ENCODE measurements around the gene SPEF2.

GRCh38 chr5:35799181-35799580, 181.5 kb downstream of the SPEF2 start:
- no peak for TF ChIP-seq CTCF (tag by site-specific recombination; IDR thresholded peaks at IDR 0.05)
- no peak for TF ChIP-seq ZBTB1 (tag by site-specific recombination; IDR thresholded peaks at IDR 0.05)
- TF ChIP-seq HOXA7 (CRISPR knock-in tag; IDR thresholded peaks at IDR 0.05; ENCODE audit: borderline replicate concordance): no peak
- no peak for TF ChIP-seq ZNF274 (IDR thresholded peaks at IDR 0.05; ENCODE audit: low read length)
- no peak for TF ChIP-seq ZNF274 (tag by site-specific recombination; IDR thresholded peaks at IDR 0.05; ENCODE audit: borderline replicate concordance)
- no peak for TF ChIP-seq ZNF785 (tag by site-specific recombination; IDR thresholded peaks at IDR 0.05)
- TF ChIP-seq, protein P1, sequence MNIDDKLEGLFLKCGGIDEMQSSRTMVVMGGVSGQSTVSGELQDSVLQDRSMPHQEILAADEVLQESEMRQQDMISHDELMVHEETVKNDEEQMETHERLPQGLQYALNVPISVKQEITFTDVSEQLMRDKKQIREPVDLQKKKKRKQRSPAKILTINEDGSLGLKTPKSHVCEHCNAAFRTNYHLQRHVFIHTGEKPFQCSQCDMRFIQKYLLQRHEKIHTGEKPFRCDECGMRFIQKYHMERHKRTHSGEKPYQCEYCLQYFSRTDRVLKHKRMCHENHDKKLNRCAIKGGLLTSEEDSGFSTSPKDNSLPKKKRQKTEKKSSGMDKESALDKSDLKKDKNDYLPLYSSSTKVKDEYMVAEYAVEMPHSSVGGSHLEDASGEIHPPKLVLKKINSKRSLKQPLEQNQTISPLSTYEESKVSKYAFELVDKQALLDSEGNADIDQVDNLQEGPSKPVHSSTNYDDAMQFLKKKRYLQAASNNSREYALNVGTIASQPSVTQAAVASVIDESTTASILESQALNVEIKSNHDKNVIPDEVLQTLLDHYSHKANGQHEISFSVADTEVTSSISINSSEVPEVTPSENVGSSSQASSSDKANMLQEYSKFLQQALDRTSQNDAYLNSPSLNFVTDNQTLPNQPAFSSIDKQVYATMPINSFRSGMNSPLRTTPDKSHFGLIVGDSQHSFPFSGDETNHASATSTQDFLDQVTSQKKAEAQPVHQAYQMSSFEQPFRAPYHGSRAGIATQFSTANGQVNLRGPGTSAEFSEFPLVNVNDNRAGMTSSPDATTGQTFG (tag by site-specific recombination; IDR thresholded peaks at IDR 0.05; ENCODE audit: borderline replicate concordance): no peak
- no peak for TF ChIP-seq ZNF571 (tag by site-specific recombination; IDR thresholded peaks at IDR 0.05)
- TF ChIP-seq, protein P2, sequence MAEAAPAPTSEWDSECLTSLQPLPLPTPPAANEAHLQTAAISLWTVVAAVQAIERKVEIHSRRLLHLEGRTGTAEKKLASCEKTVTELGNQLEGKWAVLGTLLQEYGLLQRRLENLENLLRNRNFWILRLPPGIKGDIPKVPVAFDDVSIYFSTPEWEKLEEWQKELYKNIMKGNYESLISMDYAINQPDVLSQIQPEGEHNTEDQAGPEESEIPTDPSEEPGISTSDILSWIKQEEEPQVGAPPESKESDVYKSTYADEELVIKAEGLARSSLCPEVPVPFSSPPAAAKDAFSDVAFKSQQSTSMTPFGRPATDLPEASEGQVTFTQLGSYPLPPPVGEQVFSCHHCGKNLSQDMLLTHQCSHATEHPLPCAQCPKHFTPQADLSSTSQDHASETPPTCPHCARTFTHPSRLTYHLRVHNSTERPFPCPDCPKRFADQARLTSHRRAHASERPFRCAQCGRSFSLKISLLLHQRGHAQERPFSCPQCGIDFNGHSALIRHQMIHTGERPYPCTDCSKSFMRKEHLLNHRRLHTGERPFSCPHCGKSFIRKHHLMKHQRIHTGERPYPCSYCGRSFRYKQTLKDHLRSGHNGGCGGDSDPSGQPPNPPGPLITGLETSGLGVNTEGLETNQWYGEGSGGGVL (tag by site-specific recombination; IDR thresholded peaks at IDR 0.05): no peak
- TF ChIP-seq, protein P3, sequence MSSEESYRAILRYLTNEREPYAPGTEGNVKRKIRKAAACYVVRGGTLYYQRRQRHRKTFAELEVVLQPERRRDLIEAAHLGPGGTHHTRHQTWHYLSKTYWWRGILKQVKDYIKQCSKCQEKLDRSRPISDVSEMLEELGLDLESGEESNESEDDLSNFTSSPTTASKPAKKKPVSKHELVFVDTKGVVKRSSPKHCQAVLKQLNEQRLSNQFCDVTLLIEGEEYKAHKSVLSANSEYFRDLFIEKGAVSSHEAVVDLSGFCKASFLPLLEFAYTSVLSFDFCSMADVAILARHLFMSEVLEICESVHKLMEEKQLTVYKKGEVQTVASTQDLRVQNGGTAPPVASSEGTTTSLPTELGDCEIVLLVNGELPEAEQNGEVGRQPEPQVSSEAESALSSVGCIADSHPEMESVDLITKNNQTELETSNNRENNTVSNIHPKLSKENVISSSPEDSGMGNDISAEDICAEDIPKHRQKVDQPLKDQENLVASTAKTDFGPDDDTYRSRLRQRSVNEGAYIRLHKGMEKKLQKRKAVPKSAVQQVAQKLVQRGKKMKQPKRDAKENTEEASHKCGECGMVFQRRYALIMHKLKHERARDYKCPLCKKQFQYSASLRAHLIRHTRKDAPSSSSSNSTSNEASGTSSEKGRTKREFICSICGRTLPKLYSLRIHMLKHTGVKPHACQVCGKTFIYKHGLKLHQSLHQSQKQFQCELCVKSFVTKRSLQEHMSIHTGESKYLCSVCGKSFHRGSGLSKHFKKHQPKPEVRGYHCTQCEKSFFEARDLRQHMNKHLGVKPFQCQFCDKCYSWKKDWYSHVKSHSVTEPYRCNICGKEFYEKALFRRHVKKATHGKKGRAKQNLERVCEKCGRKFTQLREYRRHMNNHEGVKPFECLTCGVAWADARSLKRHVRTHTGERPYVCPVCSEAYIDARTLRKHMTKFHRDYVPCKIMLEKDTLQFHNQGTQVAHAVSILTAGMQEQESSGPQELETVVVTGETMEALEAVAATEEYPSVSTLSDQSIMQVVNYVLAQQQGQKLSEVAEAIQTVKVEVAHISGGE (tag by site-specific recombination; conservative IDR thresholded peaks at IDR 0.05; ENCODE audit: low read depth): no peak
- TF ChIP-seq ZNF239 (tag by site-specific recombination; IDR thresholded peaks at IDR 0.05): no peak
- TF ChIP-seq GFI1B (tag by site-specific recombination; IDR thresholded peaks at IDR 0.05): no peak
- TF ChIP-seq PATZ1 (tag by site-specific recombination; IDR thresholded peaks at IDR 0.05): no peak
- TF ChIP-seq ZFP3 (tag by site-specific recombination; IDR thresholded peaks at IDR 0.05; ENCODE audit: low read depth): no peak

All from HEK293 (cell line).